DND-41 (cell line): ENCODE measurements around the gene SARM1.

Experiments used
- ATAC-seq: fragments of 200-7000 bp; cut with Tn5 transposase; 3 replicates; pipeline ENCODE4 v1.9.1; 2021; ENCODE audit warnings: low read depth; ENCODE audit not compliant: insufficient read depth
- DNase-seq: peaks from one replicate; pipeline ENCODE4 v3.0.0-alpha.2; 2020
- H2AFZ ChIP-seq: 2 replicates; pipeline ENCODE4 v1.6.0; 2012; ENCODE audit warnings: low read depth, low read length
- H3K27ac ChIP-seq: 2 replicates; pipeline ENCODE4 v1.5.1; 2012; ENCODE audit warnings: low read length, inconsistent platforms
- H3K27me3 ChIP-seq: fragments of 200-600 bp; sonication (generic); 2 replicates; pipeline ENCODE4 v1.6.0; 2012; ENCODE audit warnings: low read length, mild to moderate bottlenecking, inconsistent platforms; ENCODE audit not compliant: insufficient read depth, poor library complexity
- H3K36me3 ChIP-seq: 2 replicates; pipeline ENCODE4 v1.5.1; 2012; ENCODE audit warnings: low read length, inconsistent platforms; ENCODE audit not compliant: insufficient read depth
- H3K4me1 ChIP-seq: 2 replicates; pipeline ENCODE4 v1.5.1; 2012; ENCODE audit warnings: mild to moderate bottlenecking, low read length; ENCODE audit not compliant: insufficient read depth
- H3K4me2 ChIP-seq: 2 replicates; pipeline ENCODE4 v1.6.0; 2012; ENCODE audit warnings: mild to moderate bottlenecking, moderate library complexity, low read length, inconsistent platforms; ENCODE audit not compliant: insufficient read depth
- H3K4me3 ChIP-seq, 2 experiments: fragments of 200-600 bp in 1 of 2; shearing (Covaris generic) in 1 of 2; 2 replicates each; pipeline ENCODE4 v1.5.1; 2012 to 2016; ENCODE audit warnings: inconsistent platforms in 2 of 2, low read length in 2 of 2, mild to moderate bottlenecking in 2 of 2, low read depth in 1 of 2, moderate library complexity in 1 of 2
- H3K79me2 ChIP-seq: 2 replicates; pipeline ENCODE4 v1.6.0; 2012; ENCODE audit warnings: low read length, inconsistent platforms; ENCODE audit not compliant: insufficient read depth
- H3K9ac ChIP-seq: 2 replicates; pipeline ENCODE4 v1.6.0; 2012; ENCODE audit warnings: low read depth, mild to moderate bottlenecking, inconsistent platforms, low read length, moderate library complexity
- H3K9me3 ChIP-seq: 2 replicates; pipeline ENCODE4 v1.5.1; 2012; ENCODE audit warnings: low read length, moderate library complexity, mild to moderate bottlenecking, inconsistent platforms; ENCODE audit not compliant: insufficient read depth, severe bottlenecking
- H4K20me1 ChIP-seq: 2 replicates; pipeline ENCODE4 v1.6.0; 2012; ENCODE audit warnings: low read length; ENCODE audit not compliant: insufficient read depth
- CTCF ChIP-seq: IDR thresholded peaks from 2 replicates; pipeline ENCODE4 v1.5.1; 2012; ENCODE audit warnings: borderline replicate concordance, low read length, moderate library complexity, mild to moderate bottlenecking; ENCODE audit not compliant: poor library complexity, severe bottlenecking; ENCODE audit errors: extremely low read depth
- EZH2 ChIP-seq: IDR thresholded peaks from 3 replicates; pipeline ENCODE4 v1.6.1; 2012; ENCODE audit warnings: borderline replicate concordance, low read depth, mild to moderate bottlenecking, moderate library complexity, low read length, inconsistent platforms; ENCODE audit not compliant: severe bottlenecking

The SARM1 gene

GRCh38 chr17:28369684-28370034 lies 1.8 kb upstream of the SARM1 start:
- Histone ChIP-seq H3K79me2 (no peaks in the 10 kb centered on the region), H3K4me1 (peaks cover 4% of the 10 kb centered on the region; the same call in 1 of the 2 replicates), H3K9me3 (no peaks in the 10 kb centered on the region), H3K27ac (no peak overlapping the region), H3K9ac (no peak overlapping the region), H2AFZ (no peak overlapping the region), H3K4me2 (no peak overlapping the region), H3K27me3 (no peaks in the 10 kb centered on the region), H3K4me3 (no peak overlapping the region), H3K36me3 (peaks cover under 1% of the 10 kb centered on the region; the same call in 1 of the 2 replicates), H4K20me1 (peaks cover 16% of the 10 kb centered on the region)
- ATAC-seq (no peak), DNase-seq (no peak)
- peak; percentile 14 for TF ChIP-seq CTCF
- TF ChIP-seq EZH2, result no peak

- H3K36me3 ChIP-seq, result no peaks in the 10 kb centered on the region
- peaks cover 4% of the 10 kb centered on the region; the same call in 1 of the 2 replicates for H3K4me1 ChIP-seq
- no peak for TF ChIP-seq CTCF
- TF ChIP-seq EZH2, result no peak
- peaks cover 11% of the 10 kb centered on the region for H4K20me1 ChIP-seq
- H3K4me2 ChIP-seq, result no peak within 1 kb of the TSS
- H3K79me2 ChIP-seq, result no peaks in the 10 kb centered on the region
- no peak within 1 kb of the TSS for H2AFZ ChIP-seq
- ATAC-seq, result no peak
- H3K9me3 ChIP-seq, result no peaks in the 10 kb centered on the region
- no peaks in the 10 kb centered on the region for H3K27me3 ChIP-seq
- no peak for DNase-seq
- H3K4me3 ChIP-seq, result no peak within 1 kb of the TSS
- no peak within 1 kb of the TSS for H3K9ac ChIP-seq
- no peak within 1 kb of the TSS for H3K27ac ChIP-seq
These were observed 1.3 kb upstream of the SARM1 start, which contains the start of gene VTN for GRCh38 chr17:28370035-28370743. VTN (minus strand) TSS chr17:28370307; CDS start chr17:28370203, 104 bp downstream.

GRCh38 chr17:28370744-28371103 lies 770 bp upstream of the SARM1 start:
- H3K4me2 ChIP-seq, result no peak overlapping the region
- H2AFZ ChIP-seq, result no peak overlapping the region
- no peak overlapping the region for H3K9ac ChIP-seq
- peaks cover 11% of the 10 kb centered on the region for H4K20me1 ChIP-seq
- H3K4me3 ChIP-seq, result no peak overlapping the region
- H3K36me3 ChIP-seq, result no peaks in the 10 kb centered on the region
- H3K9me3 ChIP-seq, result no peaks in the 10 kb centered on the region
- DNase-seq (no peak), ATAC-seq (no peak)
- TF ChIP-seq EZH2 (no peak), CTCF (no peak)
- no peaks in the 10 kb centered on the region for H3K79me2 ChIP-seq
- peaks cover 4% of the 10 kb centered on the region; the same call in 1 of the 2 replicates for H3K4me1 ChIP-seq
- no peaks in the 10 kb centered on the region for H3K27me3 ChIP-seq
- H3K27ac ChIP-seq, result no peak overlapping the region
